HK-2 (cell line): ENCODE data around the gene HERC2.
"Not testable (repeated sequence)": the region's sequence is repeated elsewhere in the genome, so short reads cannot be mapped to it uniquely, and the experiment has no call there.

Experiments used
- DNase-seq: peaks from one replicate; pipeline ENCODE4 v3.0.0-alpha.2; 2018; ENCODE audit not compliant: unreplicated experiment

HERC2 gene

DNA sequence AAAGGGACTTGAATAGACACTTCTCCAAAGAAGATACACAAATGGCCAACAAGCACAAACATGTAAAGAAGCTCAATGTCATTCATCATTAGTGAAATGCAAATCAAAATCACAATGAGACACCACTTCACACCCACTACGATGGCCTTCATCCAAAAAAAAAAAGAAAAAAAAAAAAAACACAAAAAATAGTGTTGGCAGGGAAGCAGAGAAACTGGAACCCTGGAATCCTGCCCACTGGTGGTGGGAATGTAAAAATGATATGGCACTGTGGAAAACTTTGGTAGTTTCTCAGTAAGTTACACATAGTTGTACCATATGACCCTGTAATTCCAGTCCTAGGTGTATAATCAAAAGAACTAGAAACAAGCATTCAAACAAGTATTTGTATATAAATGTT, 94.7 kb downstream of the HERC2 start:
- DNase-seq, result not testable (repeated sequence)

DNA sequence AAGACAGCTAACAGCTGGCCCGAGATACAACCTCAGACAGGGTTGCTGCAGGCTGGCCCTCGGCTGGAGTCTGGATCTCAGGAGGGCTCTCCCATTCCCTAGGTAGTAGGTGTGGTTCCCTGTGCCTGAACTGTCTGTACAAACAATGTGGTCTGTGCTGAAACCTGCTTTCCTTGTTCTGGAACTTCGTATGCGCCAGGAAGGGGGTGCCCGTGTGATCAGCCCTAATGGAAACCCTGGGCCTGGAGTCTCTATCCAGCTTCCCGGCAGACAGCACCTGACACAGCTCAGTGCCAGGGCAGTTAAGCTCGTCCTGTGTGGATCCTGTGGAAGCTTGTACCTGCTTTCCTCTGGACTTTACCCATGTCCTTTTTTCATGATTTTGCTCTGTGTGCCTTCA, 99.4 kb downstream of the HERC2 start:
- not testable (repeated sequence) for DNase-seq

DNA sequence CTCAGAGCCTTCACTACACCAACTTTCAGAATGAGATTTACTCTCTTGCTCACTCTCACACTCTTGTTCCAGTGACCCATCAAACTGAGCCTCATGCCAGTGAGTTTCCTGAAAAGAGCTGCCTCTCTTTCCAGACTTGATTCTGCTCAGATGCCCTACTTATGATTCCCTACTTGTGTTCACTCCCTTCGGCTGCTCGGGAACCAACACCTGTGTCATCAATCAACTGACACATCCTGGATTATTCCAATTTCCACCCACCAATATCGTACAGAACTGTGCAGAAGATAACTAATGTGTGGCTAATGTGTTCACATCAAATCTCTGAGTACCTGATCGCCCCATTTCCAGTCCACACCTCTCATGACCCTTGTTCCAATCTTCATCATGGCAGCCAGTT, 100.3 kb downstream of the HERC2 start:
- DNase-seq, result not testable (repeated sequence)

DNA sequence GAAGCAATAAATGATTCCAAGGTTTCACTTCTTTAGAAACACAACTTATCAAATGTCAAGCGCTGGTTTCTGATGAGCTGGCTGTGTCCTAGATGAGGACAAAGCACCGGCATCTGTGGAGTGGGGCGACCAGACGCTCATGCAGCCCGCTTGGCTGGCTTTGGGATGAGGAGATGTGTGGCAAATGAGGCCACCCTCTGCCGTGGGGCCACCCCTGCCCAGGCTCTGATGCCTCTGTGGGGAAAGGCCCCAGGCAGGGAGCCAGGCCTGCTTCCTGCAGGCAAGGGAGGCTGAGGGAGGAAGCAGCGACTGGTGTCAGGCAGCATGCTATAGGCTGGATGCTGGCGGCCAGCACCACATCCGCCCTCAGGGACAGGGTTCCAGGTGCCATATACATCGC, 102.9 kb downstream of the HERC2 start:
- DNase-seq, result no peak

DNA sequence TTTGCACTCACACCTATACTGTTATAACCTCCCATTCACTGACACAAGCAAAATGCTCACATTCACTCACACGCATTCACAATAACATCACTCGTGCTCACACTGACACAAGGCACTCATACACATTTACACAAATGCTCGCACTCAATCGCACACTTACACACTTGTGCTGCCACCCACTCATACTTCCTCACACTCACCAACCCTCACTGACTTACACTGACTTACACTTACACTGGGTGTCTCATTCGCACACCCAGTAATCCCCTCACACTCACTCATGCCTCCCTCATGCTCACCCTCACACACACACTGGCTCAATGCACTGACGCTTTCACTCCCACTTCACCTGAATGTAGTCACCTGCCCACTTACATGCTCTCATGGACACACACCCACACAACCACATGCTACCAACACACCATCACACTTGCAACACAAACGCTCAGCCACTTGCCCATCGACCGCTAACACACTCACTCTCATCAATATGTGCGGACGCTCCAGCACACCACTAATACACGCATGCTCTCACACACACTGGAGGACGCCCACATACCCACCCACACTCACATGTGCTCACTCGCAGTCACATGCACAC, 104.9 kb downstream of the HERC2 start:
- DNase-seq, result not testable (repeated sequence)

DNA sequence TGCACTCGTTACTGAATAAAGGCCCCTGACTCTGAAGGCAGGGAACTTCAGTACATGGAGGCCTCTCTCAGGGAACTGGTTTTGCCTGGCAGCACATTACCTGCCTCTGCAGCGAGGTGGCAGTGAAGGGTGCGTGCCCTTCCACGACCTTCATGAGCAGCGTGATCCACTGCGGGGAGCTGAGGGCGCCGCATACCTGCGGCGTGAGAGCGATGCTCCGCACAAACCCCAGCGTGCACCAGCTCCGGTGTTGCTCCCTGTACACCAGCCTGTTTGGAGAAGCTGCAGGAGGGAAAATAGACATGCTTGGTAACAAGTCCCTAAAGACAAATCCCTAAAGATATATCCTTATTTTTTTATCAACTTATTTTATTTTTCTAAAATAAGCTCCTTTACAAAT, 106.5 kb downstream of the HERC2 start:
- DNase-seq, result not testable (repeated sequence)

DNA sequence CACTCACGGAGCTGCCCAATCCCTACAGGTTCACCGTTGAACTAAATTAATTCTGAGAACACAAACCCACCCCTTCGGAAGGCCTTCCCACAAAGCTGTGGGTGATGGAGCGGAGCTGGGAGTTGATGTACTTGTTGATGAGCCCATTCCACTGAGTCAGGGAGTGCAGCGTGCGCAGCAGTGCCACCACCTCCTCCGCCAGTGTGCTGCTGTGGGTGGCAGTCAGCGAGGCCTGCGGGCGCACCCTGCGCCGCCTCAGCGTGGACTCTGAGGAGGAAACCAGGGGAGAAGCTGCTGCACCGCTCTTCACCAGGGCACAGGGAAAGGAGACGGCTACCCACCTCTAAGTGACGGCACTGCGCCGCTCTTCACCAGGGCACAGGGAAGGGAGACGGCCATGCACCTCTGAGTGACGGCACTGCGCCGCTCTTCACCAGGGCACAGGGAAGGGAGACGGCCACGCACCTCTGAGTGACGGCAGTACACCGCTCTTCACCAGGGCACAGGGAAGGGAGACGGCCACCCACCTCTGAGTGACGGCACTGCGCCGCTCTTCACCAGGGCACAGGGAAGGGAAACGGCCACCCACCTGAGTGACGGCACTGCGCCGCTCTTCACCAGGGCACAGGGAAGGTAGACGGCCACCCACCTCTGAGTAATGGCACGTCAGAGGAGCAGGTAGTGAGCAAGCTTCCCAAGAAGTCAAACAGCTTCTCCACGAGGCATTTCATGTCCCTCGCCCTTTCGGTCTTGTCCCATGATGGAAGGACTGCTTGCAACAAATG, 107.8 kb downstream of the HERC2 start:
- not testable (repeated sequence) for DNase-seq

DNA sequence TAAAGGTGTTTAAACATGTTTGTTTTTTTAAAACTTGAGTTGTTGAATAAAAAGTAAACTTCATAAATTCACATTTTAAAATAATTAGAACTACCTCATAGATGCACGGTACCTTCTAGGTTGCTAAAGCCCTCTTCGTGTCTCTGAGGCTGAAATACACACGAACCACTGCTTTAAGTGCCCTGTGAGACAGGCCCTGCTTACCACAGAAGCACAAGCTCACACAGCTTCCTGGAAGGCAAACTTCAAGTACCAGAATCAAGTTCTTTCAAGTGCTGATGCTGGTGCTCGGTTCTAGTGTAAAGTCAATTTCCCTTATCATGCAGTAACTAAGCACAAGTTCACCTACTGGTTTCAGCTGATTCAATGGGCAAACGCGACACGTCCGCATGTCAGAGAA, 108.6 kb downstream of the HERC2 start:
- DNase-seq, result not testable (repeated sequence)

DNA sequence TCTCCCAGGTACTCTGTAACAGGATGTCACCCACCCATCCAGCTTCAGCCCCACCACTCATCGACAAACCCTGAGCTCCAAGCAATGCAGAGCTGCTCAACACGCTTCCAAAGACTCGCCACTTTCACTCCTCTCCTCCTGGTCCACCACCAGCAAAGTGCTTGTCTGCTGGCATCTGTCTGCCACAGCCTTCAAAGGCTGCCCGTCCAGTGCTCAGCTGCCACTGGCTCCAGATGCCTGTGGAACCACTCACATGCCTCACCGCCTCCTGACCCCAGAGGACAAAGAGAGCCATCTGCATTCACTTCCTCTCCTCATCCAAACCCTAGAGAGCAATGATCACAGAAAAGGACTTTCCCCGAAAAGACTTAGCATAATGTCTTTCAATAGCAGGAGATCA, 113.4 kb downstream of the HERC2 start:
- DNase-seq, result no peak

DNA sequence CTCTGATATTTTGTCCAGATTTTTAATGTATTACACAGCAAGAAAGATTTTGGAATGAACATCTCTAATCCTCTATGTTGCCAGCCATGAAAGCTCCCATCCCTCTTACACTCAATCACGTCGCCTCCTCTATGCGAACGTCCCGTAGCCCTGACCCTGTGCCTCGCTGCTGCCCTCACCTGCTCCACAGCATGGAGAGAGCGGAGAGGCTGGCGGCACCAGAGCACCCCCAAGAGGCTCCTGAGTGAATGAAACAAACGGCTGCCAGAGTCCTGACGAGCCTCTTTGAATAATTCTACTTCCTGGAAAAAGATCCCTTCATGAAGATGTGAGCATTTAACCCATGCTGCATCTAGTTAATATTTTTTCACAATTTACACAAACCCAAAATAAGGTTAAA, 116.3 kb downstream of the HERC2 start:
- DNase-seq, result not testable (repeated sequence)

DNA sequence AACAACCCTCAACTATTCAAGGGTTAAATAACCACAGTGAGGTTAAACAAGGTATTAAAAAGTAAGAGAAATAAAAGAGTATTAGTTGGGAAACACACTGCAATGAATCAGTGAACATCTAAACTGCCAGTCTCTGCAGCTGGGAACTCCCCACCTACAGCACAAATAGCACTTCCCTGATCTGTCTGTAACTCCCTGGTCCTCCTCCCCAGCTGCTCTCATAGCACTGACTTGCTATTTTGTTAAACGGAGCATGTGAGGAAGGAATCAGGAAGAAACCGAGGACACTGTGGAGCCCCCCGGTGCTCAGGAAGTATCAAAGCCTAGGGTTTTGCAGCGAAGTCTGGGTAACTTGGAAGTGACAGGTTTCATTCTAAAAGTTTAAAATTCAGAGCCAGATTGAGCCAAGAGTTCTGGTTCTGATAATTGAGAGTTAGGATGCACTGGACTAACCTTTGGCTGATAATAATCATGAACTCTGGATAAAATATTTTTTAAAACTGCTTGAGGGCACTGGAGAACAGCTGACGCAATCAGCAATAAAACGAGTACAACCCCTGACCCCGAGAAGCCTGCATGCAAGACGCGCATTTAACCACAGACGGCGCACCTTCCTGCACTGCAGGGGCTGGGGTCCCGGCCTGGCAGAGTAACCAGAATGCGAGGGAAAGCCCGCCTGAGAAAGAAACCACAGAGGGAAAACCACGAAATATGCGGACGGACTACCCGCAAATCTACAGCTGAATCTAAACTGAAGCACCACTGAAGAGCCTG, 118.7 kb downstream of the HERC2 start:
- not testable (repeated sequence) for DNase-seq

DNA sequence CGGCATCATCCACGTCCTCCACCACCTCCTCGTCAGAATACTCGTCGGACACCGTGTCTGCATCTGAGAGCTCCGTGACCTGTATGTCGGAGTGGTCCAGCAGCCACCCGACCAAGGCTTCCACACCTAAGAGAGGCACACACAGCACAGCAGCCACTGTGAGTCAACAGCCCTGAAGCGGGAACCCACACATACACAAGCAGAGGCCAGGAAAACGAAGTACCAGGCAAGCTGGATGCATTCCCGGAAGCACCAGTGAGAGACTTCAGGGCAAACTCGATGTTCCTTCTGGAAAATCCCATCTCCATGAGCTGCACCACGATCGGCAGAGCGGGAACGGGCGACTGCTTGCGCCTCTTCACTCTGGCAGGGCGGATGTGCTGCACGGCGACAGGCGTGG, 119.9 kb downstream of the HERC2 start:
- DNase-seq, result not testable (repeated sequence)

DNA sequence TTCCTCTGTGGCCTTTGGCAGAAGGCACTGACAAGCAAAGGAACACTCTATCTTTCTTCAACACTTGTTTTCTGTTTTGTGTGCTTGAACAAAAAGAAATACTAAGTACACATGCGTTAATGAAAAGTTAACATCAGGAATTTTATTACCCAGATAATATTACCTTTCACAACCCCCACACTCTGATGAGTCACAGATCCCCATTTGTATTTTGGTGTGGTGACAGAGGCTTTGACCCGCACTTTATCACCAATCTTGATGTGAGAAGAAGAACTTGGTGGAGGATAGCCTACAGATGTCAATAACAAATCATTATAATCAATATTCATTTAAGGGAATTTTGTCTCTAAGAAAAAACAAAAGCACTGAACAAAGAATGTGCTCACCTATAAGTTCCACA, 123.8 kb downstream of the HERC2 start:
- DNase-seq, result not testable (repeated sequence)

DNA sequence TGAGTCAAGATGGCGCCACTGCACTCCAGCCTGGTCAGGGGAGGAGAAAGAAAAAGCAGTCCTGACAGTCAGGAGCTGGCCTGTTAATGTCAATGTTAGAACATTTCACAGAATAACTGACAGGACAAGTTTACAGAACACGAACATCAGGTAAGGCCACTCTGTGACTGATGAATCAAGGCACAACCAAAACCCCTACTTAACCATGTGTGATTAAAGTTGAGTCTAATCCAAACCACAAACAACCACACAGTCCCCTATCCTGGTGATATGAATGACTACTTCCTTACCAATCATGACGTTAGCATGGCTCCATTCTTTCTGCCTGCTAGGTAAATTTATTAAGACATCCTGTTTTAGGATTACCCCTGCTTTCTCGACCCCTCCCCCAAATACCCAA, 124.3 kb downstream of the HERC2 start:
- DNase-seq, result not testable (repeated sequence)

DNA sequence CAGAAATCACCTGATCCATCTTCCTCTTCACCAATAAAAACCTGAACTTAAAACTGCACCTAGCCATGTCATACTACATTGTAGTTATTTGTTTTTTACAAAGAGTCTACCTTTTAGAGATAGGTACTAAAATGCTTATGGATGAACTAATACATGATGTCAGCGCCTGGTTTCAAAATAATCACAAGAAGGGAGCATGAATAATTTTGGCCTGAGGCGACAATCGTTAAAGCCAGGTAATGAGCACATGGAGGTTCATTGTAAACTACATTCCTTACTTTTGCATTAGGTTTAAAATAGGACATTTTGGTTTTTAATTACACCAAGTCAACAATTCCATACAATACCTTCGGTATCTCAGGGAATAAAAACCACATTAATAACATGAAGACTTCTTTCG, 125.4 kb downstream of the HERC2 start:
- DNase-seq, result not testable (repeated sequence)

DNA sequence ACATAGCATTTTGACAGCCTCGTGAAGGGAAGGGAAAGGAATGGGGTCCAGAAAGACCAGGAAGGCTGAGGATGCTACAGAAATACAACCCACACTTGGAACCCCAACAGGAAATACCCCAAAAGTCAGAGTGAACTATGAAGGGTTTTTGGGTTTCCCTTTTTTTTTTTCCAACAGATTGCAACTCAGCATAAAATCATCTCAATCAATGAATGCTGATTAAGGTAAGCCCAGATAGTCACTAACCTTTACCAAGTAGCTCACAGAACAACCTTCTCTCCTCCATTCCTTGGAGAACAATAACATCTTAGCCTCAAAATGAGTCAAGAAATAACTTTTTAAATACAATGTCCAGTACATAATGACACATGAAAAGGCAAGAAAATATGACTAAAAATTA, 129.2 kb downstream of the HERC2 start:
- DNase-seq, result no peak

DNA sequence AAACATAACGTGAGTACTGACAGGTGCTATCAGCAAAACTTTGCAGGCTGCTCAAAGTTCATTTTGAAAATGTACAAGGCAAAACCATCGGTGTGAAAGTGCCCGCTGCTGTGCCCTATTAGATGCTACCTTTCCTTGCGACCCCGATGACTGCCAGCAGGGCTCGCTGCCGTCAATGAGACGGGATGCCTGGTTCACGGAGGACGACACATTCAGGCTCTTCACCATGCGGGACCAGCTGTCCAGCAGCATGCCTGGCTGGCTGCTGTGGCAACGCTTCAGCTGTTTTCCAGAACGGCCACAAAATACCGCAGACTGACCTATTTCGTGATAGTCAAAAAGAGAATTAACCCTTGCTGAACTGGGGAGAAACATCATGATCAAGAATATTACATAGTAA, 130.1 kb downstream of the HERC2 start:
- DNase-seq, result no peak

DNA sequence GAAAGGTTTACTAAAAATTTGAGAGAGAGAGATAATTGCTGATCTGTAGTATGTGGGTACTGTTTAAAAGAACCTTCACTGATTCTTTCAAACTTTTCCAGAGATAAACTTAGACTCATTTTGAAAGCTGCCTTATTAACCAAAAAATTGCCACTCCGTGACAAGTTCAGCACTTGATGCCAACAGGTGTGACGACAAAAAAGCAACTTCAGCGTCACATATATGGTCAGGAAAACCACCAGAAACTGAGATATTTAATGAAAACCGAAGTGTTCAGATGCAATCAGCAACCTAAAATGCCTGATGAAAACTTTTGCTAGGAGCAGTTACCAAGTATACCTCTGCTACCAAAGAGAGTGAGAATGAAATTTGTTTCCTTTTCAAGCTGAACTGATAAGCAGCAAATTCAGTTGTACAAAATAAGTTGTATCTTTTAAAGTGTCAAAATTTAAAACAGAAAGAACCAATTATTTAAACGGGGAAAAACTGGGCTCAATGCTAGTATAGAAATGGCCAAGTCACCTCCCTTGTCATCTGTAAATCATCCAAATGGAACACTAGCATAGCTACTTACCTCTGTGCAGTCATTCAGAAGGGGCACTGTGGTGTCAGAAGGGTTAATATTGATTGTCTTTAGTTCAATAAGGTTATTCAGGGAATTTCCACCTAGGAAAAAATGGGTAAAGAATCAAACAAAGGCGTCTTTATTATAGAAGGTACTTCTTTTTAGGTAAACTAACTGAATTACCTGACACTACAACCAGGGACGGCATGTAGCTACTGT, 131.4 kb downstream of the HERC2 start:
- no peak for DNase-seq

DNA sequence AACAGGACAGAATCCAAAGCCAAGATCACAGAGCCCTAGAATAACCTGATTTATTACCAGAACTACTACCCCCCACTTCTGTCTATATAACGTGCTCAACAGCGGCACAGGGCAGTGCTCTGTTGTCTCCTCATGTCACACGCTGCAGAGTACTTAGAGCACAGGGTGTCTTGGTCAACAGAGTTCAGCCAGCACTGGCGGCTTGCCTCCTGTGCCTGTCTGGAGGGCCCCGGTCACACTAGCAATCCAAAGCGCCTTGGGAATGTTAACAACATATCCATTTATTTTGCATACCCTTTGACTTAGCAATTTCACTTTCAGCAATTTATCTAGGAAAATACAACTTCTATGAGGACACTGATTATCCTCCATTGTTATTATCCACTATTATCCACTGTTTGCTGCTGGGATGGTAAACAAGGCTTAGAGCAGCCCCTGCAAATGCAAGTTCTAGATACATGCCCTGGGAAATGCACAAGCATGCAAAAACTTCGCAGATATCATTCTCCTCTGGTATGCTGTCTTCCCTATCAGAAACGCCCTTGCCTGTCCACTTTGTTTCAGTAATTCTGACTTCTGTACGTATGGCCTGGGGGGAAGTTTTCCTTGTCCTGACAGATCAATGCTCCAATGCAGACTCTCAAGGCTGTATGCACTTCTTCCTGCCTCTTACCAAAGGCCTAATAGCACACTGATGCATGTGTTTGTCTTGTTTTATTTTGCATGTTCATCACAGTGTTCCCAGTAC, 136.7 kb downstream of the HERC2 start:
- DNase-seq, result no peak

DNA sequence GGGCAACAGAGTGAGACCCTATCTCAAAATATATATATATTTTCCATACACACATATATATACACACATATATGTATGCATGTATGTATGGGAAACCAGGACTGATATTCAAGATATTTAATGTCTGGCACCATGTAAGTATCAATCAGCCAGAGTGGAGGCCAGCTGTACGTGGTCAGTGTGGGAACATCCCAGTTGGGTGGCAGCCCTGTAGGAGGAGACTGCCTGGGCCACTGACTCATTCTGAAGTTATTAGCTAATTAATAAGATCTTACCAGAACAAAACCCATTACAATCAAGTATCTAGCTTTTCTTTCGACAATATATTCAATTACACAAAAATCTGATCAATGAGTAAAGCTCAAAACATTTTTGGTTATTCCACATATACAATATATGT, 137.8 kb downstream of the HERC2 start:
- DNase-seq, result no peak

DNA sequence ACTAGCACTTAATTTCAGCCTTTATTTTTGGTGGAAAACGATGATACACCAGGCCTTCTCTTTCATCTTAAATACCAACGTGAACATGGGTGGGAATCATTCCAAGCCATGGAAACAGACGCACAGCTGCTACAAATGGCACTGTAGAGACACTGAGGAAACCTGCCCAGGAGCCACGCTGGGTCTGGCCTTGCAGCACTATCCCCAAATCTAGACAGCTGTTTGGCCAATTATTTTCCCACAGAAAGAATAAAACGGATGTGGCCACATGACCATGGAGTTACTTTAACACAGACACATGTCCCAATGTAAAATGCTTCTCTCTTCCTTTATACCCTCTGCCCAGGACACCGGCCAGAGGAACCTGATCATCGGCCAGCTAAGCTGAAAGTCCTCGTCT, 139.2 kb downstream of the HERC2 start:
- DNase-seq, result no peak
